ENCODE measurements around the gene FCRLA. TPM values are rescaled to one million over a fixed set of nuclear protein-coding genes. Genes with fewer than 3 reads are reported as not detected.

FCRLA gene
- total RNA-seq, 1 experiment from 2014 or later = not detected

GRCh38 chr1:161706113-161706481 lies 932 bp upstream of the FCRLA start:
- no peaks in the 10 kb centered on the region for H3K79me2 ChIP-seq (ENCODE audit: low read length)
- ChIA-PET POLR2A (ENCODE audit: unreplicated experiment) (no interaction called here), CTCF (no interaction called here)
- DNase-seq (no peak), ATAC-seq (no peak)
- no peaks in the 10 kb centered on the region for H3K36me3 ChIP-seq (ENCODE audit: low read depth, low read length)
- H3K27me3 ChIP-seq (ENCODE audit: low read length) = no peaks in the 10 kb centered on the region
- TF ChIP-seq EZH2phosphoT487 (IDR thresholded peaks at IDR 0.05; ENCODE audit: borderline replicate concordance, low read length) (no peak), CTCF (conservative IDR thresholded peaks at IDR 0.05; ENCODE audit: low read depth, low read length) (no peak), EZH2 (IDR thresholded peaks at IDR 0.05; ENCODE audit: low read length, unreplicated experiment) (no peak)
- no peaks in the 10 kb centered on the region for H3K9me2 ChIP-seq (replicated peaks; ENCODE audit: low read length)
- H3K9me3 ChIP-seq (ENCODE audit: low read length) = no peaks in the 10 kb centered on the region
- H3F3A ChIP-seq (ENCODE audit: low read length, unreplicated experiment) = no peaks in the 10 kb centered on the region
- H3K4me1 ChIP-seq (ENCODE audit: insufficient read depth, low read length) = peaks cover 3% of the 10 kb centered on the region; the same call in 1 of the 2 replicates
- no peaks in the 10 kb centered on the region for H4K20me1 ChIP-seq (ENCODE audit: low read length)
- no TSS peak for BruUV-seq (replicated peaks)
- no peak overlapping the region for H3K9ac ChIP-seq (ENCODE audit: low read length)
- intact Hi-C loops (cut with micrococcal nuclease) = no loop called here
- H3K4me2 ChIP-seq (ENCODE audit: low read length) = no peak overlapping the region
- H2AFZ ChIP-seq (ENCODE audit: low read length) = no peak overlapping the region
- H3K4me3 ChIP-seq (ENCODE audit: low read length) = no peak overlapping the region
- peak overlapping the region; percentile 38 for H3K27ac ChIP-seq (ENCODE audit: low read length)

- ATAC-seq (no peak), DNase-seq (no peak)
- no peaks in the 10 kb centered on the region for H3K9me2 ChIP-seq (replicated peaks; ENCODE audit: low read length)
- intact Hi-C loops (cut with micrococcal nuclease) = no loop called here
- no peaks in the 10 kb centered on the region for H4K20me1 ChIP-seq (ENCODE audit: low read length)
- no peak overlapping the region for H3K9ac ChIP-seq (ENCODE audit: low read length)
- H3K9me3 ChIP-seq (ENCODE audit: low read length) = no peaks in the 10 kb centered on the region
- H3K4me1 ChIP-seq (ENCODE audit: insufficient read depth, low read length) = peaks cover 3% of the 10 kb centered on the region; the same call in 1 of the 2 replicates
- no peak overlapping the region for H3K27ac ChIP-seq (ENCODE audit: low read length)
- BruUV-seq (replicated peaks) = no TSS peak
- TF ChIP-seq CTCF (conservative IDR thresholded peaks at IDR 0.05; ENCODE audit: low read depth, low read length) (no peak), EZH2 (IDR thresholded peaks at IDR 0.05; ENCODE audit: low read length, unreplicated experiment) (no peak), EZH2phosphoT487 (IDR thresholded peaks at IDR 0.05; ENCODE audit: borderline replicate concordance, low read length) (no peak)
- H3K4me2 ChIP-seq (ENCODE audit: low read length) = no peak overlapping the region
- no peaks in the 10 kb centered on the region for H3K36me3 ChIP-seq (ENCODE audit: low read depth, low read length)
- POLR2A ChIA-PET (ENCODE audit: unreplicated experiment) = no interaction called here
- H3K4me3 ChIP-seq (ENCODE audit: low read length) = no peak overlapping the region
- no peaks in the 10 kb centered on the region for H3F3A ChIP-seq (ENCODE audit: low read length, unreplicated experiment)
- no peak overlapping the region for H2AFZ ChIP-seq (ENCODE audit: low read length)
- no peaks in the 10 kb centered on the region for H3K79me2 ChIP-seq (ENCODE audit: low read length)
- no peaks in the 10 kb centered on the region for H3K27me3 ChIP-seq (ENCODE audit: low read length)
- CTCF ChIA-PET = no interaction called here
Observed at GRCh38 chr1:161707503-161707902, 474 bp downstream of the FCRLA start.

GRCh38 chr1:161709373-161709772 lies 2.3 kb downstream of the FCRLA start:
- H3F3A ChIP-seq (ENCODE audit: low read length, unreplicated experiment) = no peaks in the 10 kb centered on the region
- H3K36me3 ChIP-seq (ENCODE audit: low read depth, low read length) = no peaks in the 10 kb centered on the region
- no peaks in the 10 kb centered on the region for H3K79me2 ChIP-seq (ENCODE audit: low read length)
- DNase-seq (no peak), ATAC-seq (no peak)
- H3K9me3 ChIP-seq (ENCODE audit: low read length) = no peaks in the 10 kb centered on the region
- no peaks in the 10 kb centered on the region for H3K9me2 ChIP-seq (replicated peaks; ENCODE audit: low read length)
- no peaks in the 10 kb centered on the region for H3K27me3 ChIP-seq (ENCODE audit: low read length)
- H2AFZ ChIP-seq (ENCODE audit: low read length) = no peak overlapping the region
- TF ChIP-seq CTCF (conservative IDR thresholded peaks at IDR 0.05; ENCODE audit: low read depth, low read length) = no peak
- TF ChIP-seq EZH2 (IDR thresholded peaks at IDR 0.05; ENCODE audit: low read length, unreplicated experiment) = no peak
- no peak for TF ChIP-seq EZH2phosphoT487 (IDR thresholded peaks at IDR 0.05; ENCODE audit: borderline replicate concordance, low read length)
- H3K27ac ChIP-seq (ENCODE audit: low read length) = no peak overlapping the region
- ChIA-PET POLR2A (ENCODE audit: unreplicated experiment) (no interaction called here), CTCF (no interaction called here)
- H3K4me3 ChIP-seq (ENCODE audit: low read length) = no peak overlapping the region
- H3K4me2 ChIP-seq (ENCODE audit: low read length) = no peak overlapping the region
- no peak overlapping the region for H3K9ac ChIP-seq (ENCODE audit: low read length)
- no peaks in the 10 kb centered on the region for H4K20me1 ChIP-seq (ENCODE audit: low read length)
- H3K4me1 ChIP-seq (ENCODE audit: insufficient read depth, low read length) = peaks cover 3% of the 10 kb centered on the region; the same call in 1 of the 2 replicates
- BruUV-seq (replicated peaks) = no TSS peak
- intact Hi-C loops (cut with micrococcal nuclease) = no loop called here
